ENCODE data around the gene EIPR1.

Gene EIPR1

DNA sequence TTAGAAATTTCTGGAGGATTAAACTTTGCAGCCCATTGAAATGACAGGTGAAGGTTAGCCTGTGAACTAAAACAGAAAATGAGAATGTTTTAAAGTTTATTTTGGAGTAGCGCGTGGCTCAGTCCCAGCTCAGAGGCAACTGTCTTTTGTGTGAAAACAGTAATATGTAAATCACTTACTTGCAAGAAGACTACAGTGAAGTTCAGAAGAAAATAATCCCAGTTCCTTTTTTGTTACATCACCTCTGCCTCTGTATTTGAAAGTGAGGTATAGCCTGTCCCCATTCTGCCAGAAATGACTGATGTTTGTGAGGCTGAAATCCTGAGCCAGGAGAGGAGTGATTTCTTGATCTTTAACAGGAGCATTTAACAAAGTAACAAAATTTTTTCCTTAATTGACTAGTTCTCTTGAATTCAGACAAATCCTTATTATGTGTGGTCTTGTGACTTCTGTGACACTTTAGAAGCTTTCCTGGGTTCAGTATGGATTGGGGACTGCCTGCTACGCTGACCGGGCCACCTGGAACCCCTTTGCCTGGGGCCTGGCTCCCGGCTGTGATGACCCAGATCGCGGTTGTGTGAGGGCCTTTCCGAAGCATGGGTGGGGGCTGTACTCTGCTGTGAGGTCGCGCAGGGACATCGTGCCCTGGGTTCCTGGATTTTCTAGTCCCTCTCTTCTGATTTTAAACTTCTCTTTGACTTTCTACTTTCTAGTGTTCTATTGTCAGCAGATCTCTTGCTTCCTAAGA is 26.1 kb upstream of the EIPR1 start:
- H3K4me3 ChIP-seq (ENCODE audit: low read depth, low read length), result no peak overlapping the region
- TF ChIP-seq, protein P1, sequence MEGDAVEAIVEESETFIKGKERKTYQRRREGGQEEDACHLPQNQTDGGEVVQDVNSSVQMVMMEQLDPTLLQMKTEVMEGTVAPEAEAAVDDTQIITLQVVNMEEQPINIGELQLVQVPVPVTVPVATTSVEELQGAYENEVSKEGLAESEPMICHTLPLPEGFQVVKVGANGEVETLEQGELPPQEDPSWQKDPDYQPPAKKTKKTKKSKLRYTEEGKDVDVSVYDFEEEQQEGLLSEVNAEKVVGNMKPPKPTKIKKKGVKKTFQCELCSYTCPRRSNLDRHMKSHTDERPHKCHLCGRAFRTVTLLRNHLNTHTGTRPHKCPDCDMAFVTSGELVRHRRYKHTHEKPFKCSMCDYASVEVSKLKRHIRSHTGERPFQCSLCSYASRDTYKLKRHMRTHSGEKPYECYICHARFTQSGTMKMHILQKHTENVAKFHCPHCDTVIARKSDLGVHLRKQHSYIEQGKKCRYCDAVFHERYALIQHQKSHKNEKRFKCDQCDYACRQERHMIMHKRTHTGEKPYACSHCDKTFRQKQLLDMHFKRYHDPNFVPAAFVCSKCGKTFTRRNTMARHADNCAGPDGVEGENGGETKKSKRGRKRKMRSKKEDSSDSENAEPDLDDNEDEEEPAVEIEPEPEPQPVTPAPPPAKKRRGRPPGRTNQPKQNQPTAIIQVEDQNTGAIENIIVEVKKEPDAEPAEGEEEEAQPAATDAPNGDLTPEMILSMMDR (IDR thresholded peaks at IDR 0.05; ENCODE audit: borderline replicate concordance, insufficient read depth, low read depth, low read length), result no peak

DNA sequence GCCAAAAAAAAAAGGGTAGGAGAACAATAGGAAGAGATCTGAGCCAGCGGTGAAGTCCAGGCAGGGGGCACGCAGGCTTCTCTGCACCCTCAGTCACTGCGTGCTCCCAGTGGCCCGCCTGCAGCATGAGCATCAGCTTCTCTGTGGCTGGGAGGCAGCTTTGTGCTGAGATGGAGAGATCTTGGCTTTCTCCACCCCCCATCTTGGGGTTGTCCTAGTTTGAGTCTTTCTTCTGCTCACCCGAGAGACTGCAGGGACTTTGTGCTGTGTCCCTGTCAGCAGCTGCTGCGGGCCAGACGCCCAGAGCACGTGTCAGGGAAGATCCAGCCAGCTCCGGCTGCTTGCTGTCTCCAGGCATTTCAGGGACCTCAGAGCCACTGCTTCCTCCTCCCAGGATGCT is 22.2 kb upstream of the EIPR1 start:
- H3K4me3 ChIP-seq (ENCODE audit: low read depth, low read length), result no peak overlapping the region

DNA sequence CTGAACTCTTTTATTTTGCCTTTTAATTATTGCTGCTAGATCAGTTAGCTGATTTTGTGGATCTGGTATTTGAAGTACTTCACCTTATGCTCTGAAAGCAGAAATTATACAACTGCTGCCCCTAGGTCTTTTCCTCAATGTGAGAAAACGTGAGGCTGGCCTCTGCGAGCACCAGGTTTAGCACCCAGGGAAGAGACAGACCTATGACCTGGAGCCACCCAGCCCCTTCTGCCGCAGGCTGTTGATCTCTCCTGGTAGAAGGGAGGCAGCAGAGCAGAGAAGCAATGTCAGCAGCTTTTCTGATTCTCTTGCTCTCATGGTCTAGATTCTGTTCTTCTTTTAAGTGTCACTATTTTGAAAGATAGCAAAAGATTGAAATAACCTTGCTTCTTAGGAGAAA is 21.8 kb upstream of the EIPR1 start:
- H3K4me3 ChIP-seq (ENCODE audit: low read depth, low read length), result no peak overlapping the region
- TF ChIP-seq, protein P1 (IDR thresholded peaks at IDR 0.05; ENCODE audit: borderline replicate concordance, insufficient read depth, low read depth, low read length), result no peak

More for the DNA sequence above, 22.2 kb upstream of the EIPR1 start:
- TF ChIP-seq, protein P1 (IDR thresholded peaks at IDR 0.05; ENCODE audit: borderline replicate concordance, insufficient read depth, low read depth, low read length), result no peak

DNA sequence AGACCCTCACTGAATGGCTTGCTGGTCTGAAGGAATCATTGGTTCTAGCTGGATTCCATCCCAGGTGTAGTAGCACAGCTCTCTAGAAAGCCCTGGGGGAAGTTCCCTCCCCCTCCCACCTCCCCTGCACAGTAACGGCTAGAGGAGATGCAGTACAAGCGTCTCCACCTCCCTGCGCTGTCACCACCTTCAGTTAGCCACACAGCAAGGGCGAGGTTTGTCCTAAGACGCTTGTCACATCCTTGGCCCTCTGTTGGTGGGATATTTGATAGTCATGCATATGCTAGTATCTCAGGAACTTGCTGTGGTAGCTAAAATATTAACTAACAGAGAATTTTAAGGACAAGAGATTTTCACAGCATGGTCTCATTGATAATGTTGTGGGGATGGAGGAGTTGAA is 21.2 kb upstream of the EIPR1 start:
- H3K4me3 ChIP-seq (ENCODE audit: low read depth, low read length), result no peak overlapping the region
- TF ChIP-seq, protein P1 (IDR thresholded peaks at IDR 0.05; ENCODE audit: borderline replicate concordance, insufficient read depth, low read depth, low read length), result no peak

DNA sequence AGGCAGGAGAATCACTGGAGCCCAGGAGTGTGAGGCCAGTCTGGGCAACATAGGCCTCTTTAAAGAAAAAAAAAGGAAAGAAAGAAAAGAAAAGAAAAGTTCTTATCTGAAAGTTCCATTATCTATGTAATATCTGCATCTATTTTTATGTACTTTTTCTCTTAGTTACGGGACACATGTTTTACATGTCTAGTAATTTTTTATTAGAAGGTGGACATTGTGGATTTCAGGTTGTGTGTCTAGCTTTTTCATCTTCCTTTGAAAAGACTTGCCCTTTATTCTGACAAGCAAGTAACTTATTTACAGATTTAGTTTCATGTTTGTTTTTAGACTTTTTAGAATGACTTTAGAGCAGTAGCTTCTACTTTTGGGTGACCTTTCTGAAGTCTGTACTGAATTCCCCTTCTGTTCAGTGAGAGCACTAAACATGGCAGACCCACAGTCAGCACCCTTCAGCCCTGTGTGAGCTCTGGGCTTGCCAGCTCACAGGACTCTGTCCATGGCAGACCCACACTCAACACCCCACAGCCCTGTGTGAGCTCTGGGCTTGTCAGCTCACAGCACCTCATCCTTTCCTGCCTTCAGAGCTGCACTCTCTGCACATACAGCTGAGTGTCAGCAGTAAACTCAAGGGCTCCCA is 19.4 kb upstream of the EIPR1 start:
- H3K4me3 ChIP-seq (ENCODE audit: low read depth, low read length), result no peak overlapping the region
- TF ChIP-seq, protein P1 (IDR thresholded peaks at IDR 0.05; ENCODE audit: borderline replicate concordance, insufficient read depth, low read depth, low read length), result no peak

DNA sequence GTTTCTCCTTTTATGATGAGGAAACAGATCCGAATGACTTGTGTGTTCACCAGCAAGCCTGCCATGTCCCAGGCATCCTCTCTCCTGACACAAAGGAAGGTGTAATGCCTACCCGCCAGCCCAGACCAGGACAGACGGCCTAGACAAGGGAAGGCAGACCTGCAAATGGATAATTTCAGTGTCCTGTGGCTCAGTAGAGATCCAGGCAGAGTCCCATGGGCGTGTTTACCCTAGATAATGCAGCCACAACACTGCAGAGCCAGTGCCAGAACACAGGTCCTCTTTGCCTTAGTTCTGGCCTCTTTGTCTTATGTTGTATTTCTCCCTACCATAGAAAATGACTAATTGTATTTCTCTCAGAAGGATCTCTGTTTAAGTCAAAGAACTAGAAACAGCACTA is 14.6 kb upstream of the EIPR1 start:
- no peak overlapping the region for H3K4me3 ChIP-seq (ENCODE audit: low read depth, low read length)
- TF ChIP-seq, protein P1 (IDR thresholded peaks at IDR 0.05; ENCODE audit: borderline replicate concordance, insufficient read depth, low read depth, low read length), result no peak

DNA sequence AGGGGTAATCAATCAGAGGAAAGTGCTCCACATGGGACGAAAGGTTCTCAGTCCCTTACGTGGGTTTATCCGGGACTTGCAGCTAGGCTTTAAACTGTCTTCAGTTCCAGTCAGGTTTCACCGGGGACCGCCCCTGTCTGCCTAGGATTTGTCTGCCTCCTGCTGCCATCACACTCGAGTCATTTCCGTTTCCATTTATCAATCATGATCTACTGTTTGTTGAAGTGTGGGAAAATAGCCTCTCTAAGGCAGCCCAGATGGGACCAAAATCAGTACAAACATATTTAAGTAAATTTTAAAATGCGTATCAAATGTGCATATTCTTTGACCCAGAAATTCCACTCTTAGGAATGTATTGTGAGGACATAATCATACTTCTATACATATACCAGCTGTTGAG is 12.4 kb upstream of the EIPR1 start:
- TF ChIP-seq, protein P1 (IDR thresholded peaks at IDR 0.05; ENCODE audit: borderline replicate concordance, insufficient read depth, low read depth, low read length), result no peak
- no peak overlapping the region for H3K4me3 ChIP-seq (ENCODE audit: low read depth, low read length)
